Ectodermal cell (in vitro differentiated cells): ENCODE data around the gene TIMP2.
A peak's percentile ranks its signal among the peaks of the same experiment; 100 is the strongest.
"Not testable (repeated sequence)": the region's sequence is repeated elsewhere in the genome, so short reads cannot be mapped to it uniquely, and the experiment has no call there.

Source experiments
- H3K27ac ChIP-seq: 2 replicates; pipeline ENCODE4 v1.7.0; 2013; ENCODE audit warnings: mild to moderate bottlenecking, low read depth, low read length; ENCODE audit not compliant: insufficient read depth, poor library complexity, severe bottlenecking
- H3K27me3 ChIP-seq: 2 replicates; pipeline ENCODE4 v1.7.0; 2013; ENCODE audit warnings: mild to moderate bottlenecking, low read length; ENCODE audit not compliant: insufficient read depth, control insufficient read depth, poor library complexity, severe bottlenecking
- H3K36me3 ChIP-seq: one replicate; pipeline ENCODE4 v1.7.0; 2013; ENCODE audit warnings: low read length; ENCODE audit not compliant: control insufficient read depth, insufficient read depth
- H3K4me1 ChIP-seq: one replicate; pipeline ENCODE4 v1.7.0; 2013; ENCODE audit warnings: low read length; ENCODE audit not compliant: control insufficient read depth, insufficient read depth
- H3K4me3 ChIP-seq: 2 replicates; pipeline ENCODE4 v1.7.0; 2013; ENCODE audit warnings: low read depth, low read length, control low read depth; ENCODE audit not compliant: insufficient read depth
- H3K9me3 ChIP-seq: 2 replicates; pipeline ENCODE4 v1.7.0; 2013; ENCODE audit warnings: mild to moderate bottlenecking, low read length, moderate library complexity; ENCODE audit not compliant: control insufficient read depth
- WGBS, 2 experiments: methylation state at CpG; one replicate each; pipeline ENCODE4 v1.1.7; 2013; ENCODE audit warnings: missing lambda C conversion rate in 2 of 2; 5-methylcytosine and 5-hydroxymethylcytosine counted together

TIMP2 gene

DNA sequence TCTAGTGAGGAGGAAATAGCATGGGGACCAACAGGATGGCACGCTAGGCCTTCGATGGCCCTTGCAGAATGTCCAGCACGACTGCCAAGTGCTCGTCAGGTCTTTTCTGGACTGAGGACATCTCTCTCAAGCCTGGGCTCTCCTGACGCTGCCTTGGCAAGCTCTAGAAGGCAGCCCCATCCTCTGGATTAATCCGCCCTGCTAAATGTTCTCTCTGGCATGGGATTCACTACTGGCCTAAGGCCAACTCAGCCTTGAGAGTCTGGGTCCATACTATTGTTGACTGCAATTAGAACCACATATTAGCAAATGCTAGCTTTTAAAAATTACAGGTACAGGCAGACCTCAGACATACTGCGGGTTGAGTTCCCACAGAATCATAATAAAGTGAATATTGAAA is 19.6 kb downstream of the TIMP2 start:
- WGBS, 2 experiments = 93 to 97% methylated on average over 6 to 7 of the region's 7 CpGs
- H3K27ac ChIP-seq = no peak overlapping the region

GRCh38 chr17:78905116-78905515 is 20.1 kb downstream of the TIMP2 start:
- WGBS, 2 experiments = 85 to 87% methylated on average over 6 of the region's 6 CpGs
- no peaks in the 10 kb centered on the region for H3K9me3 ChIP-seq
- no peak overlapping the region for H3K27ac ChIP-seq
- H3K4me3 ChIP-seq = no peak overlapping the region
- H3K4me1 ChIP-seq = peaks cover 20% of the 10 kb centered on the region
- no peaks in the 10 kb centered on the region for H3K27me3 ChIP-seq
- no peaks in the 10 kb centered on the region for H3K36me3 ChIP-seq

More for the DNA sequence above, 19.6 kb downstream of the TIMP2 start:
- Histone ChIP-seq H3K4me1 (peaks cover 19% of the 10 kb centered on the region), H3K9me3 (no peaks in the 10 kb centered on the region), H3K36me3 (no peaks in the 10 kb centered on the region), H3K4me3 (no peak overlapping the region), H3K27me3 (no peaks in the 10 kb centered on the region)

DNA sequence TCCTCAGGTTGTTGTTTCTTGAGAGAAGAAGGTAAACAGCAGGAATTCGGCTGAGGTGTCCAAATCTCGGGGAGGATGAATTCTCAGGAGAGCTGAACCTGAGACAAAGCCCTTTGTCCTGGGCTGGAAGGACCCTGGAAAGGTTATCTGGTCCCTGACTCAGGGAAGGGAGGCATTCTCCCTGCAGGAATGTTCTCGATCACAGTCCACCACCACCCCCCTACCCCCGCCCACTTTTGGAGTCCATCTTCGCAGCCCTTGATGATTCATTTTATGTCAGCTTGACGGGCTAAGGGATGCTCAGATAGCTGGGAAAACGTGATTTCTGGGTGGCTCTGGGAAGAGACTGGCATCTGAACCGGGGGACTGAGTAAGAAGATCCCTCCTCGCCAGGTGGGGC is 20.8 kb downstream of the TIMP2 start:
- no peak overlapping the region for H3K27ac ChIP-seq
- H3K36me3 ChIP-seq = no peaks in the 10 kb centered on the region
- no peaks in the 10 kb centered on the region for H3K9me3 ChIP-seq
- H3K4me1 ChIP-seq = peaks cover 26% of the 10 kb centered on the region
- no peaks in the 10 kb centered on the region for H3K27me3 ChIP-seq
- H3K4me3 ChIP-seq = no peak overlapping the region
- WGBS, 2 experiments = 90 to 93% methylated on average over 9 of the region's 9 CpGs

DNA sequence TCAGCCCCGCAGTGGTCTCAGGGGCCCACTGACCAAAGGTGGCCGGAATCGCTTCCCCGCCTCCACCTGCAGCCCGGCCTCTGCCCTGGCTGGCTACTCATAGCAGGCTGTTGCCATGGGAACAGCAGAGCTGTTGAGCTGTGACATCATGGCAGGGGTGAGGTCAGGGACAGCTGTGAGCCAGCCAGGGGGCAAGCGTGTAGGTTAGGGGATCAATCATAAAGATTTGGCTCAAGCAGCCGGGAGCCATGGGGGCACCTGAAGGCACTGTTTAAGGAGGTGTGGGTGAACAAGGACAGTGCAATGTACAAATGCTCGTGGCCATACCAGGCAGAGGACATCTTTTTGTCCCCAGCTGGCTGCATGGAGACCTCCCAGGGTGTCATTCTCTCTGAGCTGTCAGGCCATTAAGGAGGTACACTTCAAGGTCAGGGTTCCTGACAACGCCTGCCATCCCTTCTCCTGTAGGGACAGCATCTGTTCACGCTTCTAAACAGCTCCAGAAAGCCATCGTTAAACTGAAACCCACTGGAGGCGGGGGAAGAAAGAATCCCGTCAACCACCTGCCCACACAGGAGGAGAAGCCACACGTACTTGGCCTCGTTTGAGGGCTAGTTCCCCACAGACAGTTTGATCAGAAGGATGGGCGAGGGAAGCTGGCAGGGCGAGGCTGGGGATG is 21.9 kb downstream of the TIMP2 start, which contains the start of gene CEP295NL:
Gene CEP295NL (minus strand): TSS at position 101 of the 679 bp plus-strand sequence. CDS start 1,373 bp downstream, outside the sequence.
- Histone ChIP-seq H3K4me3 (no peak within 1 kb of the TSS), H3K27me3 (no peaks in the 10 kb centered on the region), H3K36me3 (no peaks in the 10 kb centered on the region), H3K27ac (peak within 1 kb of the TSS; percentile 54), H3K4me1 (peaks cover 26% of the 10 kb centered on the region), H3K9me3 (no peaks in the 10 kb centered on the region)
- 73 to 76% methylated on average over 17 of the region's 17 CpGs for WGBS, 2 experiments

DNA sequence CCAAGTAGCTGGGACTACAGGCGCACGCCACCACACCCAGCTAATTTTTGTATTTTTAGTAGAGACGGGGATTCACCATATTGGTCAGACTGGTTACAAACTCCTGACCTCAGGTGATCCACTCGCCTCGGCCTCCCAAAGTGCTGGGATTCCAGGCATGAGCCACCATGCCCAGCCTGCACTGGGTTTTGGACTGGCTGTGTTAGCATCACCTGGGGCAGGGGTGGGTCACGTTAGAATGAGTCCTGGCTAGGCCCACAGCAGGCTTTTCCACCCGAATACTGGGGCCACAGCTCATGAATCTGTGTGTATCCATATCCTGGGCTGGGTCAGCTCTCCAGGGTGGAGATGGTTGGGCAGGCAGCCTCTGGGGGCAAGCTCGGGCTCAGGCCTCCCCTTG is 23.0 kb downstream of the TIMP2 start:
- H3K4me1 ChIP-seq = peaks cover 29% of the 10 kb centered on the region
- H3K27ac ChIP-seq, H3K4me3 ChIP-seq, H3K27me3 ChIP-seq, H3K36me3 ChIP-seq, H3K9me3 ChIP-seq: not testable (repeated sequence)
- 93 to 94% methylated on average over 8 of the region's 8 CpGs for WGBS, 2 experiments

DNA sequence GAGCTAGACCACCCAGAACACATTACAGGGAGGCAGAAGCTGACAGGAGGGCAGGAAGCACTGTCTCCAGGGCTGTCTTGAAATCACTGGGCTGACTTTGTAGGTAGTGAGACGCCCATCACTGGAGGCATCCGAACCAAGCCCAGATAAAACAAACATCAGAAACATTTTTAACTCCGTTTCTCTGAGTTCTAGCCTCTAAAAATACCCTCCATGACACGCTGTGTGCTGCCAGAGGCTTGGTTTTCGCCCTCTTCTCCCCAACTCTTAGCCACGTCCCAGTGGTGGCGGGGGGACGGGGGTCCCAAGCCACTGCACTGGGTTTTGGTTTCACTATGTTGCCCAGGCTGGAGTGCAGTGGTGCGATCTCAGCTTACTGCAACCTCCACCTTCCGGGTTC is 23.4 kb downstream of the TIMP2 start:
- WGBS, 2 experiments = 93% methylated on average over 10 of the region's 10 CpGs
- Histone ChIP-seq H3K27me3 (no peaks in the 10 kb centered on the region), H3K4me1 (peaks cover 29% of the 10 kb centered on the region), H3K27ac (no peak overlapping the region), H3K36me3 (no peaks in the 10 kb centered on the region), H3K4me3 (no peak overlapping the region), H3K9me3 (no peaks in the 10 kb centered on the region)

DNA sequence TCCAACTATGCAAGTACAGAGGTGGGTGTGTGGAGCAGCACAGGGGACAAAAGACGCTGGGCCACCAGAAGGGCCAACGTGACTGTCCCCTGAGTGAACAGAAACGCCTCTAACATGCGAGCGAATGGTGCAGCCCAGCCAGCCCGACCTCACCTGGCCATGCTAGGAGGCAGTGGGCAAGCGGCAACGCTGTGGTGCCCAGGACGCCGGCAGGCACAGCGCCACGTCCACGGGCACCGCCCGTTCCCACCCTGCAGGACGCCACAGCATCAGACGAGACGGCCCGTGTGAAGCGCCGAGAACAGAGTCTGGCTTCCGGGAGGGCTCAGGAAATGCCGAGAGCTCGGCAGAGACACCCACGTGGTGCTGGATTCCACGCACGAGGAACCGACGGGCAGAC is 24.4 kb downstream of the TIMP2 start:
- H3K27ac ChIP-seq = no peak overlapping the region
- H3K4me3 ChIP-seq = no peak overlapping the region
- H3K27me3 ChIP-seq = no peaks in the 10 kb centered on the region
- no peaks in the 10 kb centered on the region for H3K36me3 ChIP-seq
- 93 to 94% methylated on average over 29 of the region's 29 CpGs for WGBS, 2 experiments
- peaks cover 30% of the 10 kb centered on the region for H3K4me1 ChIP-seq
- no peaks in the 10 kb centered on the region for H3K9me3 ChIP-seq

- H3K27ac ChIP-seq = peak overlapping the region; percentile 57
- 42 to 49% methylated on average over 18 of the region's 18 CpGs for WGBS, 2 experiments
- no peaks in the 10 kb centered on the region for H3K27me3 ChIP-seq
- H3K9me3 ChIP-seq = no peaks in the 10 kb centered on the region
- peaks cover 36% of the 10 kb centered on the region for H3K4me1 ChIP-seq
- no peaks in the 10 kb centered on the region for H3K36me3 ChIP-seq
- H3K4me3 ChIP-seq = no peak overlapping the region
Measured at GRCh38 chr17:78899361-78900260, 25.6 kb downstream of the TIMP2 start.

GRCh38 chr17:78898947-78899346 is 26.2 kb downstream of the TIMP2 start:
- Histone ChIP-seq H3K9me3 (no peaks in the 10 kb centered on the region), H3K4me1 (peaks cover 33% of the 10 kb centered on the region), H3K4me3 (no peak overlapping the region), H3K27me3 (no peaks in the 10 kb centered on the region), H3K27ac (no peak overlapping the region), H3K36me3 (no peaks in the 10 kb centered on the region)
- 83% methylated on average over 13 of the region's 13 CpGs for WGBS, 2 experiments

GRCh38 chr17:78898075-78898836 is 26.9 kb downstream of the TIMP2 start:
- WGBS, 2 experiments = 85 to 89% methylated on average over 17 of the region's 17 CpGs
- H3K4me1 ChIP-seq = peaks cover 26% of the 10 kb centered on the region
- H3K27ac ChIP-seq = no peak overlapping the region

More at GRCh38 chr17:78898075-78898836, 26.9 kb downstream of the TIMP2 start:
- no peaks in the 10 kb centered on the region for H3K9me3 ChIP-seq
- H3K36me3 ChIP-seq = no peaks in the 10 kb centered on the region
- no peak overlapping the region for H3K4me3 ChIP-seq
- H3K27me3 ChIP-seq = no peaks in the 10 kb centered on the region
